GM21526 (cell line): ENCODE measurements around the gene SUPT20HL1.
"Not testable (repeated sequence)": the region's sequence is repeated elsewhere in the genome, so short reads cannot be mapped to it uniquely, and the experiment has no call there.

Experiments used
- ATAC-seq: cut with Tn5 transposase; IDR thresholded peaks from one replicate; pipeline ENCODE4 v1.9.1; 2021; ENCODE audit warnings: moderate library complexity; ENCODE audit not compliant: unreplicated experiment, low FRiP score

SUPT20HL1 gene

GRCh38 chrX:24360272-24360671, at the start of gene SUPT20HL1:
TSS of gene SUPT20HL1 (plus strand) at chrX:24360639. CDS start at chrX:24362761, 2,122 bp downstream.
- no peak for ATAC-seq

- not testable (repeated sequence) for ATAC-seq
Observed at GRCh38 chrX:24310916-24311315, 49.5 kb upstream of the SUPT20HL1 start.

- ATAC-seq, result not testable (repeated sequence)
Observed at GRCh38 chrX:24311507-24312248, 48.8 kb upstream of the SUPT20HL1 start.

- ATAC-seq, result not testable (repeated sequence)
Observed at GRCh38 chrX:24312249-24312607, 48.2 kb upstream of the SUPT20HL1 start.

GRCh38 chrX:24314019-24314635, 46.3 kb upstream of the SUPT20HL1 start, which contains the start of gene SUPT20HL2:
TSS of gene SUPT20HL2 (minus strand) at chrX:24314069. CDS start at chrX:24313315, 754 bp downstream.
- ATAC-seq, result no peak

GRCh38 chrX:24316111-24316510, 44.3 kb upstream of the SUPT20HL1 start:
- no peak for ATAC-seq

- ATAC-seq, result no peak
Observed at GRCh38 chrX:24317567-24317966, 42.9 kb upstream of the SUPT20HL1 start.

GRCh38 chrX:24321741-24322395, 38.6 kb upstream of the SUPT20HL1 start:
- ATAC-seq, result no peak

- no peak for ATAC-seq
Observed at GRCh38 chrX:24325231-24325630, 35.2 kb upstream of the SUPT20HL1 start.

GRCh38 chrX:24332878-24333277, 27.6 kb upstream of the SUPT20HL1 start:
- no peak for ATAC-seq

- ATAC-seq, result no peak
Observed at GRCh38 chrX:24333371-24333770, 27.1 kb upstream of the SUPT20HL1 start.

- no peak for ATAC-seq
Observed at GRCh38 chrX:24334461-24334860, 26.0 kb upstream of the SUPT20HL1 start.

GRCh38 chrX:24335871-24336270, 24.6 kb upstream of the SUPT20HL1 start:
- no peak for ATAC-seq

GRCh38 chrX:24339911-24340310, 20.5 kb upstream of the SUPT20HL1 start:
- ATAC-seq, result no peak

GRCh38 chrX:24340501-24340900, 19.9 kb upstream of the SUPT20HL1 start:
- ATAC-seq, result no peak

- no peak for ATAC-seq
Observed at GRCh38 chrX:24341795-24342194, 18.6 kb upstream of the SUPT20HL1 start.

- no peak for ATAC-seq
Observed at GRCh38 chrX:24343719-24344118, 16.7 kb upstream of the SUPT20HL1 start.

GRCh38 chrX:24347881-24348280, 12.6 kb upstream of the SUPT20HL1 start:
- ATAC-seq, result no peak

- no peak for ATAC-seq
Observed at GRCh38 chrX:24350217-24350616, 10.2 kb upstream of the SUPT20HL1 start.

GRCh38 chrX:24355095-24355494, 5.3 kb upstream of the SUPT20HL1 start:
- ATAC-seq, result no peak

GRCh38 chrX:24357106-24357505, 3.3 kb upstream of the SUPT20HL1 start:
- no peak for ATAC-seq
